HCT116 (cell line): Measurements from ENCODE around the gene RPL41. TPM values are rescaled to one million over a fixed set of nuclear protein-coding genes. Genes with fewer than 3 reads are reported as not detected.

Experiments
- ATAC-seq: fragments of 200-7000 bp; cut with Tn5 transposase; 2 replicates; pipeline ENCODE4 v1.9.1; 2020; ENCODE audit warnings: mild to moderate bottlenecking, moderate library complexity
- BruUV-seq: library from RNA; stranded (reverse); fragments of 400-500 nt; replicated peaks from 2 replicates; lab custom pipeline; 2021; lab: Mats Ljungman, UMichigan
- CTCF ChIA-PET: fragments of 300-600 bp; sonication (Branson Sonifier 250); formaldehyde crosslinking; loops from one replicate; lab custom pipeline; 2021; ENCODE audit warnings: antibody characterized with exemption; lab: Charles Lee
- POLR2A ChIA-PET: fragments of 300-600, 350-600 bp; sonication (Branson Sonifier 250); formaldehyde crosslinking; loops from one replicate; lab custom pipeline; 2021; ENCODE audit warnings: antibody characterized with exemption; lab: Charles Lee
- RAD21 ChIA-PET, 2 experiments: fragments of 300-600 bp; sonication (Branson Sonifier 250); formaldehyde crosslinking; loops; one replicate each; lab custom pipeline; 2023; ENCODE audit warnings: low total read pairs in 2 of 2; ENCODE audit not compliant: uncharacterized antibody in 2 of 2, unreplicated experiment in 2 of 2, low non-redundant PET in 1 of 2; lab: Charles Lee
- DNase-seq: peaks from one replicate; pipeline ENCODE4 v3.0.0-alpha.2; 2010; ENCODE audit warnings: low read depth, low spot score
- H2AFZ ChIP-seq: fragments of 200-600 bp; shearing (Covaris generic), sonication (generic); 2 replicates; pipeline ENCODE4 v1.6.1; 2017; ENCODE audit warnings: low read depth, mixed run types, mixed read lengths, antibody characterized with exemption, low read length; ENCODE audit not compliant: poor library complexity, severe bottlenecking
- H3K27ac ChIP-seq: 2 replicates; pipeline ENCODE4 v1.5.1; 2012; ENCODE audit warnings: low read depth, low read length
- H3K27me3 ChIP-seq: fragments of 200-600 bp; sonication (generic); 2 replicates; pipeline ENCODE4 v1.6.1; 2016; ENCODE audit warnings: mixed run types, low read length, mixed read lengths; ENCODE audit not compliant: insufficient read depth
- H3K36me3 ChIP-seq, 2 experiments: fragments of 200-500 bp in 1 of 2; fragments of 200-600 bp in 1 of 2; sonication (Bioruptor generic) in 1 of 2; sonication (generic) in 1 of 2; 2 replicates each; pipeline versions ENCODE4 v1.5.1 to v1.6.1; 2014 to 2016; ENCODE audit warnings: low read length in 2 of 2, inconsistent platforms in 1 of 2, mixed read lengths in 1 of 2, mixed run types in 1 of 2; ENCODE audit not compliant: insufficient read depth in 2 of 2, control insufficient read depth in 1 of 2
- H3K4me1 ChIP-seq, 2 experiments: fragments of 200-600 bp in 1 of 2; sonication (generic) in 1 of 2; 2 replicates each; pipeline versions ENCODE4 v1.5.1 to v1.6.1; 2012 to 2017; ENCODE audit warnings: low read length in 2 of 2, inconsistent platforms in 1 of 2, mild to moderate bottlenecking in 1 of 2, mixed read lengths in 1 of 2, mixed run types in 1 of 2, moderate library complexity in 1 of 2; ENCODE audit not compliant: insufficient read depth in 2 of 2, control insufficient read depth in 1 of 2
- H3K4me2 ChIP-seq: fragments of 200-600 bp; sonication (generic); 2 replicates; pipeline ENCODE4 v1.6.1; 2017; ENCODE audit warnings: mixed run types, low read length, mixed read lengths
- H3K4me3 ChIP-seq, 2 experiments: fragments of 200-600 bp in 1 of 2; sonication (generic) in 1 of 2; replicated peaks in 1 of 2; 2 replicates each; pipeline ENCODE4 v1.5.1; 2011 to 2016; ENCODE audit warnings: low read length in 2 of 2, control low read depth in 1 of 2, low read depth in 1 of 2, mild to moderate bottlenecking in 1 of 2, mixed read lengths in 1 of 2, mixed run types in 1 of 2
- H3K79me2 ChIP-seq: fragments of 200-600 bp; sonication (generic); 2 replicates; pipeline ENCODE4 v1.6.1; 2017; ENCODE audit warnings: mild to moderate bottlenecking, mixed run types, low read length, moderate library complexity, mixed read lengths; ENCODE audit not compliant: insufficient read depth
- H3K9ac ChIP-seq: fragments of 200-600 bp; sonication (generic); 2 replicates; pipeline ENCODE4 v1.6.1; 2016; ENCODE audit warnings: low read length, mixed read lengths
- H3K9me2 ChIP-seq: fragments of 200-600 bp; sonication (generic), shearing (Covaris generic); 2 replicates; pipeline ENCODE4 v1.6.1; 2017; ENCODE audit warnings: mixed run types, mild to moderate bottlenecking, moderate library complexity; ENCODE audit not compliant: insufficient read depth
- H3K9me3 ChIP-seq, 2 experiments: fragments of 200-500 bp in 1 of 2; fragments of 200-600 bp in 1 of 2; sonication (Bioruptor generic) in 1 of 2; sonication (generic) in 1 of 2; 2 replicates each; pipeline ENCODE4 v1.6.1; 2014 to 2017; ENCODE audit warnings: low read length in 2 of 2, mixed read lengths in 2 of 2, inconsistent platforms in 1 of 2, low read depth in 1 of 2, mild to moderate bottlenecking in 1 of 2, mixed run types in 1 of 2, moderate library complexity in 1 of 2; ENCODE audit not compliant: control insufficient read depth in 1 of 2, insufficient read depth in 1 of 2
- H4K20me1 ChIP-seq: fragments of 200-600 bp; sonication (generic), shearing (Covaris generic); 2 replicates; pipeline ENCODE4 v1.6.1; 2017; ENCODE audit warnings: mixed run types, mild to moderate bottlenecking, moderate library complexity; ENCODE audit not compliant: insufficient read depth
- CEBPB ChIP-seq: IDR thresholded peaks from 2 replicates; pipeline ENCODE4 v1.6.1; 2012; ENCODE audit warnings: low read depth
- CTCF ChIP-seq, 3 experiments: fragments of 200-600 bp in 1 of 3; sonication (generic) in 1 of 3; IDR thresholded peaks in 2 of 3; conservative IDR thresholded peaks in 1 of 3; 2 replicates each; pipeline ENCODE4 v1.5.1; 2012 to 2017; ENCODE audit warnings: low read depth in 2 of 3, low read length in 2 of 3, antibody characterized with exemption in 1 of 3, borderline replicate concordance in 1 of 3, control low read depth in 1 of 3, mild to moderate bottlenecking in 1 of 3, mixed read lengths in 1 of 3, mixed run types in 1 of 3, moderate library complexity in 1 of 3; ENCODE audit not compliant: insufficient read depth in 1 of 3
- EGR1 ChIP-seq: IDR thresholded peaks from 2 replicates; pipeline ENCODE4 v1.6.1; 2012; ENCODE audit warnings: low read depth
- EZH2 ChIP-seq: fragments of 200-600 bp; sonication (generic); IDR thresholded peaks from 2 replicates; pipeline ENCODE4 v1.6.1; 2017; ENCODE audit warnings: antibody characterized with exemption, mixed run types
- EZH2phosphoT487 ChIP-seq: fragments of 200-600 bp; IDR thresholded peaks from 2 replicates; pipeline ENCODE4 v1.6.1; 2018; ENCODE audit warnings: antibody characterized with exemption, borderline replicate concordance
- JUND ChIP-seq: IDR thresholded peaks from 2 replicates; pipeline ENCODE4 v1.6.1; 2012
- MAX ChIP-seq: IDR thresholded peaks from 2 replicates; pipeline ENCODE4 v1.6.1; 2012
- POLR2A ChIP-seq: IDR thresholded peaks from 2 replicates; pipeline ENCODE4 v1.7.0; 2011; ENCODE audit warnings: borderline replicate concordance; ENCODE audit not compliant: insufficient read depth, insufficient read length; ENCODE audit errors: extremely low read depth
- RAD21 ChIP-seq: IDR thresholded peaks from 2 replicates; pipeline ENCODE4 v1.6.1; 2012; ENCODE audit warnings: low read depth, mild to moderate bottlenecking
- SIN3A ChIP-seq: IDR thresholded peaks from 2 replicates; pipeline ENCODE4 v1.6.1; 2012; ENCODE audit warnings: low read depth
- SRF ChIP-seq: IDR thresholded peaks from 2 replicates; pipeline ENCODE4 v1.6.1; 2012; ENCODE audit warnings: low read depth
- TCF7L2 ChIP-seq: IDR thresholded peaks from 2 replicates; pipeline ENCODE4 v1.7.0; 2011; ENCODE audit warnings: borderline replicate concordance, inconsistent platforms; ENCODE audit not compliant: insufficient read depth, insufficient read length; ENCODE audit errors: extremely low read depth
- ZNF274 ChIP-seq: fragments of 200-500 bp; sonication (Bioruptor generic); IDR thresholded peaks from 2 replicates; pipeline ENCODE4 v1.6.1; 2014; ENCODE audit warnings: mild to moderate bottlenecking, low read depth, low read length, inconsistent platforms
- intact Hi-C: fragments of 100-400 bp; cut with micrococcal nuclease; formaldehyde crosslinking; loops from 2 replicates; pipeline ENCODE4 v1.10.0; 2022
- total RNA-seq: library from RNA; stranded (reverse); gene quantifications from one replicate; pipeline ENCODE4 v1.2.1, GENCODE V29; 2021; ENCODE audit not compliant: unreplicated experiment

Gene RPL41
- total RNA-seq, 1 experiment from 2014 or later, result 4,327 TPM

GRCh38 chr12:56145217-56145616, 28.8 kb downstream of the RPL41 start:
- Histone ChIP-seq H3K9me3 (no peaks in the 10 kb centered on the region), H3K27me3 (no peaks in the 10 kb centered on the region)
- POLR2A ChIA-PET, result interaction anchor here (3.8 kb wide), 1 partner anchor 17 kb away, joined by 14 read pairs; the partner anchor contains the start of gene ESYT1
- no peak for TF ChIP-seq EZH2phosphoT487
- no peak for TF ChIP-seq CTCF (IDR thresholded peaks at IDR 0.05 in 2 of 3, conservative IDR thresholded peaks at IDR 0.05 in 1 of 3; ENCODE audit: borderline replicate concordance in 1 of 3, insufficient read depth in 1 of 3, low read depth in 2 of 3, low read length in 2 of 3)
- no peak for TF ChIP-seq TCF7L2
- no peak for TF ChIP-seq JUND
- TF ChIP-seq POLR2A, result no peak
- no peak for TF ChIP-seq MAX
- TF ChIP-seq CEBPB, result no peak
- no peak for TF ChIP-seq EGR1
- TF ChIP-seq RAD21, result no peak
- no peak for TF ChIP-seq SRF
- no peak for TF ChIP-seq ZNF274
- TF ChIP-seq SIN3A, result no peak
- no peak for TF ChIP-seq EZH2
- TF ChIP-seq, all 23 proteins: peak for 0
- Histone ChIP-seq H2AFZ (no peak overlapping the region), H4K20me1 (no peaks in the 10 kb centered on the region), H3K9ac (no peak overlapping the region), H3K27ac (no peak overlapping the region), H3K4me1 (peaks cover 0 to 5% of the 10 kb centered on the region in 2 experiments; a peak in 2 of 4 replicates), H3K4me3 (no peak overlapping the region), H3K79me2 (no peaks in the 10 kb centered on the region), H3K4me2 (no peak overlapping the region), H3K36me3 (peaks cover 30 to 34% of the 10 kb centered on the region in 2 experiments), H3K9me2 (no peaks in the 10 kb centered on the region)
- ChIA-PET CTCF (no interaction called here), RAD21 (no interaction called here)
- DNase-seq (no peak), ATAC-seq (no peak)
- intact Hi-C loops, result no loop called here
- BruUV-seq, result no TSS peak
